RWPE2 (cell line): ENCODE measurements around the gene ARFGEF2.
"Not testable (repeated sequence)": the region's sequence is repeated elsewhere in the genome, so short reads cannot be mapped to it uniquely, and the experiment has no call there.

Source experiments
- ATAC-seq: fragments of 200-7000 bp; cut with Tn5 transposase; 3 replicates; pipeline ENCODE4 v1.9.1; 2021; ENCODE audit warnings: low read depth
- DNase-seq: peaks from one replicate; pipeline ENCODE4 v3.0.0-alpha.2; 2020; ENCODE audit warnings: low spot score
- H3K27ac ChIP-seq: fragments of 450-650 bp; 2 replicates; pipeline ENCODE4 v1.5.1; 2017; ENCODE audit warnings: mild to moderate bottlenecking; ENCODE audit not compliant: poor library complexity, severe bottlenecking
- H3K27me3 ChIP-seq: fragments of 250-450 bp; sonication (Bioruptor Pico); 2 replicates; pipeline ENCODE4 v1.5.1; 2021; ENCODE audit warnings: mild to moderate bottlenecking, moderate library complexity; ENCODE audit not compliant: insufficient read depth, poor library complexity, severe bottlenecking
- H3K36me3 ChIP-seq: fragments of 250-450 bp; sonication (Bioruptor Pico); 2 replicates; pipeline ENCODE4 v1.5.1; 2020; ENCODE audit warnings: low read depth, mild to moderate bottlenecking, moderate library complexity
- H3K4me1 ChIP-seq: fragments of 250-450 bp; sonication (Bioruptor Pico); 2 replicates; pipeline ENCODE4 v1.5.1; 2021; ENCODE audit warnings: mild to moderate bottlenecking, moderate library complexity; ENCODE audit not compliant: insufficient read depth, poor library complexity, severe bottlenecking
- H3K4me3 ChIP-seq: fragments of 250-450 bp; sonication (Bioruptor Pico); 2 replicates; pipeline ENCODE4 v1.5.1; 2021; ENCODE audit warnings: mild to moderate bottlenecking, moderate library complexity; ENCODE audit not compliant: severe bottlenecking
- H3K9me3 ChIP-seq: fragments of 250-450 bp; sonication (Bioruptor Pico); 2 replicates; pipeline ENCODE4 v1.5.1; 2021; ENCODE audit warnings: mild to moderate bottlenecking, moderate library complexity; ENCODE audit not compliant: severe bottlenecking
- CTCF ChIP-seq: fragments of 450-650 bp; IDR thresholded peaks from one replicate; pipeline ENCODE4 v1.5.1; 2017; ENCODE audit warnings: mild to moderate bottlenecking, moderate library complexity; ENCODE audit not compliant: poor library complexity, severe bottlenecking

ARFGEF2 gene

GRCh38 chr20:48885237-48885636 is 36.3 kb upstream of the ARFGEF2 start:
- no peaks in the 10 kb centered on the region for H3K4me1 ChIP-seq
- H3K4me3 ChIP-seq = no peak overlapping the region
- TF ChIP-seq CTCF = no peak
- no peak for DNase-seq
- H3K9me3 ChIP-seq = no peaks in the 10 kb centered on the region
- no peaks in the 10 kb centered on the region for H3K36me3 ChIP-seq
- H3K27ac ChIP-seq = no peak overlapping the region
- ATAC-seq = no peak
- no peaks in the 10 kb centered on the region for H3K27me3 ChIP-seq

GRCh38 chr20:48886194-48886593 is 35.3 kb upstream of the ARFGEF2 start:
- H3K27me3 ChIP-seq = no peaks in the 10 kb centered on the region
- H3K9me3 ChIP-seq = no peaks in the 10 kb centered on the region
- H3K27ac ChIP-seq = no peak overlapping the region
- H3K4me1 ChIP-seq = no peaks in the 10 kb centered on the region
- TF ChIP-seq CTCF = no peak
- no peak overlapping the region for H3K4me3 ChIP-seq
- DNase-seq = peak; percentile 64
- no peaks in the 10 kb centered on the region for H3K36me3 ChIP-seq
- ATAC-seq = no peak

- Histone ChIP-seq H3K9me3 (no peaks in the 10 kb centered on the region), H3K4me3 (no peak overlapping the region), H3K27me3 (no peaks in the 10 kb centered on the region), H3K36me3 (no peaks in the 10 kb centered on the region), H3K4me1 (no peaks in the 10 kb centered on the region), H3K27ac (no peak overlapping the region)
- no peak for DNase-seq
- no peak for ATAC-seq
- no peak for TF ChIP-seq CTCF
Measured at GRCh38 chr20:48886811-48887210, 34.7 kb upstream of the ARFGEF2 start.

- not testable (repeated sequence) for H3K27me3 ChIP-seq, H3K4me3 ChIP-seq, H3K9me3 ChIP-seq, ATAC-seq, H3K27ac ChIP-seq, DNase-seq, H3K36me3 ChIP-seq, H3K4me1 ChIP-seq
Measured at GRCh38 chr20:48888517-48888916, 33.0 kb upstream of the ARFGEF2 start.

GRCh38 chr20:48889140-48889790 is 32.2 kb upstream of the ARFGEF2 start:
- no peaks in the 10 kb centered on the region for H3K36me3 ChIP-seq
- no peak for TF ChIP-seq CTCF
- no peaks in the 10 kb centered on the region for H3K9me3 ChIP-seq
- H3K27me3 ChIP-seq = no peaks in the 10 kb centered on the region
- H3K4me3 ChIP-seq = no peak overlapping the region
- DNase-seq (no peak), ATAC-seq (no peak)
- no peak overlapping the region for H3K27ac ChIP-seq
- H3K4me1 ChIP-seq = no peaks in the 10 kb centered on the region
